Measurements from ENCODE around the gene OR5B2. TPM values are rescaled to one million over a fixed set of nuclear protein-coding genes. Genes with fewer than 3 reads are reported as not detected.

The OR5B2 gene
- total RNA-seq (2021), result not detected in 2 replicates
- long read RNA-seq, result 0 reads

GRCh38 chr11:58428021-58428420 is at the start of gene OR5B2:
OR5B2 (minus strand) TSS chr11:58428121; CDS start chr11:58423261, 4,860 bp downstream.
- Histone ChIP-seq H3K27ac (ENCODE audit: insufficient read length, low read depth, low read length) (no peak within 1 kb of the TSS), H3K23me2 (ENCODE audit: insufficient read length, low read depth, low read length, poor library complexity, severe bottlenecking) (no peaks in the 10 kb centered on the region), H2BK120ac (ENCODE audit: low read depth, low read length, poor library complexity, severe bottlenecking) (no peak within 1 kb of the TSS), H3K4ac (ENCODE audit: low read depth, low read length) (no peak within 1 kb of the TSS), H4K91ac (ENCODE audit: insufficient read length, low read depth, low read length) (no peak within 1 kb of the TSS), H3T11ph (ENCODE audit: low read length) (no peak within 1 kb of the TSS), H4K8ac (replicated peaks; ENCODE audit: insufficient read length, low read depth, low read length) (no peak within 1 kb of the TSS), H2AK5ac (ENCODE audit: insufficient read length, low read length) (no peak within 1 kb of the TSS), H2BK5ac (ENCODE audit: insufficient read length, low read length) (no peak within 1 kb of the TSS), H2BK20ac (ENCODE audit: low read depth, low read length, poor library complexity, severe bottlenecking) (no peak within 1 kb of the TSS), H3K27me3 (ENCODE audit: insufficient read depth, low read length) (no peaks in the 10 kb centered on the region), H3K4me1 (ENCODE audit: insufficient read depth, low read length) (no peaks in the 10 kb centered on the region), H2BK15ac (ENCODE audit: low read depth, low read length) (no peak within 1 kb of the TSS), H3K56ac (ENCODE audit: insufficient read length, low read depth, low read length) (no peak within 1 kb of the TSS), H3K79me2 (ENCODE audit: insufficient read depth, low read length) (no peaks in the 10 kb centered on the region), H3K4me2 (ENCODE audit: insufficient read depth, insufficient read length, low read length) (no peak within 1 kb of the TSS), H2AFZ (ENCODE audit: low read length) (no peak within 1 kb of the TSS), H4K5ac (ENCODE audit: insufficient read length, low read depth, low read length) (no peak within 1 kb of the TSS), H3K9me3 (ENCODE audit: control insufficient read depth, low read depth, low read length) (no peaks in the 10 kb centered on the region), H3K79me1 (ENCODE audit: insufficient read depth, low read depth, low read length, poor library complexity, severe bottlenecking) (no peaks in the 10 kb centered on the region), H2BK12ac (ENCODE audit: insufficient read length, low read depth, low read length) (no peak within 1 kb of the TSS), H4K20me1 (ENCODE audit: control insufficient read depth, insufficient read depth, insufficient read length) (no peaks in the 10 kb centered on the region), H3K18ac (ENCODE audit: insufficient read length, low read depth, low read length) (no peak within 1 kb of the TSS), H3K9ac (ENCODE audit: extremely low read depth, insufficient read length, low read length) (no peak within 1 kb of the TSS), H3K14ac (ENCODE audit: insufficient read depth, low read length) (no peak within 1 kb of the TSS; the same call in 1 of the 2 replicates), H3K23ac (ENCODE audit: insufficient read length, low read depth, low read length) (no peak within 1 kb of the TSS)
- TF ChIP-seq, protein P1, sequence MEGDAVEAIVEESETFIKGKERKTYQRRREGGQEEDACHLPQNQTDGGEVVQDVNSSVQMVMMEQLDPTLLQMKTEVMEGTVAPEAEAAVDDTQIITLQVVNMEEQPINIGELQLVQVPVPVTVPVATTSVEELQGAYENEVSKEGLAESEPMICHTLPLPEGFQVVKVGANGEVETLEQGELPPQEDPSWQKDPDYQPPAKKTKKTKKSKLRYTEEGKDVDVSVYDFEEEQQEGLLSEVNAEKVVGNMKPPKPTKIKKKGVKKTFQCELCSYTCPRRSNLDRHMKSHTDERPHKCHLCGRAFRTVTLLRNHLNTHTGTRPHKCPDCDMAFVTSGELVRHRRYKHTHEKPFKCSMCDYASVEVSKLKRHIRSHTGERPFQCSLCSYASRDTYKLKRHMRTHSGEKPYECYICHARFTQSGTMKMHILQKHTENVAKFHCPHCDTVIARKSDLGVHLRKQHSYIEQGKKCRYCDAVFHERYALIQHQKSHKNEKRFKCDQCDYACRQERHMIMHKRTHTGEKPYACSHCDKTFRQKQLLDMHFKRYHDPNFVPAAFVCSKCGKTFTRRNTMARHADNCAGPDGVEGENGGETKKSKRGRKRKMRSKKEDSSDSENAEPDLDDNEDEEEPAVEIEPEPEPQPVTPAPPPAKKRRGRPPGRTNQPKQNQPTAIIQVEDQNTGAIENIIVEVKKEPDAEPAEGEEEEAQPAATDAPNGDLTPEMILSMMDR (conservative IDR thresholded peaks at IDR 0.05), result no peak
- Mint-ChIP-seq H3K36me3 (ENCODE audit: insufficient read depth in 1 of 3, low read depth in 3 of 3) (peaks cover 0 to 3% (median 0%) of the 10 kb centered on the region in 3 experiments; a peak in 1 of 7 replicates), H3K27me3 (ENCODE audit: low read depth) (peaks cover 1% of the 10 kb centered on the region; the same call in 1 of the 2 replicates), H3K9me3 (peaks cover 2 to 6% of the 10 kb centered on the region in 2 experiments; a peak in 1 of 5 replicates), H3K4me1 (peaks cover 4 to 18% of the 10 kb centered on the region in 2 experiments), H3K4me3 (no peak within 1 kb of the TSS), H3K27ac (no peak within 1 kb of the TSS)
- WGBS (ENCODE audit: extremely low coverage, insufficient read length, low lambda C conversion rate), result no CpG with 5 or more reads among the region's 3 CpGs
- no peak for DNase-seq
